Gastroesophageal sphincter (tissue), 4 donors: ENCODE measurements around the gene MFNG. TPM values are rescaled to one million over a fixed set of nuclear protein-coding genes. Genes with fewer than 3 reads are reported as not detected.
A peak's percentile ranks its signal among the peaks of the same experiment; 100 is the strongest.

Experiments used
- ATAC-seq: fragments of 150-250 bp; one replicate; pipeline ENCODE4 v1.9.1; 2016; ENCODE audit warnings: mild to moderate bottlenecking, moderate library complexity
- H3K27ac ChIP-seq, 4 donors: fragments of 200-600 bp; sonication (generic) in 3 of 4; 1 replicate in 3 of 4; 2 replicates in 1 of 4; pipeline ENCODE4 v1.5.1; 2016 to 2019
- H3K27me3 ChIP-seq: fragments of 200-600 bp; sonication (generic); one replicate; pipeline ENCODE4 v1.5.1; 2019
- H3K36me3 ChIP-seq, 2 donors: fragments of 200-600 bp; sonication (generic); one replicate each; pipeline ENCODE4 v1.5.1; 2019; ENCODE audit warnings: control low read depth in 1 of 2
- H3K4me1 ChIP-seq, 3 donors: fragments of 200-600 bp; sonication (generic); 1 replicate in 2 of 3; 2 replicates in 1 of 3; pipeline ENCODE4 v1.5.1; 2016 to 2019; ENCODE audit warnings: control low read depth in 2 of 3
- H3K4me3 ChIP-seq, 2 donors: fragments of 200-600 bp; sonication (generic); one replicate each; pipeline ENCODE4 v1.5.1; 2019; ENCODE audit warnings: mild to moderate bottlenecking in 1 of 2, moderate library complexity in 1 of 2
- H3K9me3 ChIP-seq, 3 donors: fragments of 200-600 bp; sonication (generic); one replicate each; pipeline ENCODE4 v1.5.1; 2017 to 2019; ENCODE audit warnings: control low read depth in 2 of 3
- EP300 ChIP-seq: sonication (generic); formaldehyde crosslinking; IDR thresholded peaks from one replicate; pipeline ENCODE4 v1.6.1; 2017; ENCODE audit warnings: antibody characterized with exemption, mild to moderate bottlenecking
- POLR2A ChIP-seq, 2 donors: fragments of 450-650 bp; IDR thresholded peaks; one replicate each; pipeline ENCODE4 v1.6.1; 2017; ENCODE audit warnings: antibody characterized with exemption in 2 of 2, mild to moderate bottlenecking in 2 of 2, moderate library complexity in 1 of 2
- POLR2AphosphoS5 ChIP-seq: sonication (generic); formaldehyde crosslinking; IDR thresholded peaks from one replicate; pipeline ENCODE4 v1.6.1; 2017; ENCODE audit warnings: antibody characterized with exemption
- WGBS, 2 donors: methylation state at CpG; one replicate each; pipeline ENCODE4 v1.1.5; 2018; ENCODE audit warnings: low coverage in 1 of 2; 5-methylcytosine and 5-hydroxymethylcytosine counted together
- total RNA-seq, 4 donors: library from RNA; depleted of rRNA; stranded (reverse); fragments of >200 nt; gene quantifications; one replicate each; pipeline ENCODE4 v1.1.0, GENCODE V29; 2016
- TF ChIP-seq, protein P1 (sequence below), 4 experiments: fragments of 200-600 bp in 2 of 4; fragments of 450-650 bp in 2 of 4; sonication (generic) in 1 of 4; IDR thresholded peaks; one replicate each; pipeline ENCODE4 v1.5.1; 2017 to 2019; ENCODE audit warnings: antibody characterized with exemption in 4 of 4, mild to moderate bottlenecking in 2 of 4, moderate library complexity in 2 of 4

Gene MFNG
- total RNA-seq, 4 donors from 2014 or later = 6.4 to 14.6 (median 12.1) TPM

DNA sequence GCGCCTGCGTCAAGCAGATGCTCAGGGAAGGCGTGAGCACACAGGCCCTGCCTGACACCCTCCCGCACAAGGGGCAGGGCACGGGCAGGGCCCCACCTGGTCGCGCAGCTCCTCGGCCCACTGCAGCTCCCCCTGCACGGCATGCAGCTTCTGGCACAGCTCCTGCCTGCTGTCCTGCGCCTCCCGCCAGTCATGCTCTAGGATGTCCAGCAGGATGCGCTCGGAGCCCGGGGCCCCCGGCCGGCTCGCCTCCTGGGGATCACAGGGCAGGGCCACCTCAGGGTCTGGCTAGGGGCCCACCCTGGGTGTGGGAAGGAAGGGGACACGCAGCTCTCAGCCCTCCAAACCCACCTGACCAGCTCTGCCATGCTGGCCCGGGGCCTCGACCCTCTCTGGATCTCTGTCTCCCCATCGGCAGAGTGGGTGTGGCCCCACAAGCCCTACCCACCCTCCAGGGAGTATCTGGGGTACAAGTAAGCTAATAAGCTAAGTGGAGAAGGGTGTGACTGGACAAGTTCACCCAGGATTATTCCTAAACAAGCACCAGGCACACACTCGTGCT, 22.3 kb upstream of the MFNG start:
- TF ChIP-seq, protein P1, sequence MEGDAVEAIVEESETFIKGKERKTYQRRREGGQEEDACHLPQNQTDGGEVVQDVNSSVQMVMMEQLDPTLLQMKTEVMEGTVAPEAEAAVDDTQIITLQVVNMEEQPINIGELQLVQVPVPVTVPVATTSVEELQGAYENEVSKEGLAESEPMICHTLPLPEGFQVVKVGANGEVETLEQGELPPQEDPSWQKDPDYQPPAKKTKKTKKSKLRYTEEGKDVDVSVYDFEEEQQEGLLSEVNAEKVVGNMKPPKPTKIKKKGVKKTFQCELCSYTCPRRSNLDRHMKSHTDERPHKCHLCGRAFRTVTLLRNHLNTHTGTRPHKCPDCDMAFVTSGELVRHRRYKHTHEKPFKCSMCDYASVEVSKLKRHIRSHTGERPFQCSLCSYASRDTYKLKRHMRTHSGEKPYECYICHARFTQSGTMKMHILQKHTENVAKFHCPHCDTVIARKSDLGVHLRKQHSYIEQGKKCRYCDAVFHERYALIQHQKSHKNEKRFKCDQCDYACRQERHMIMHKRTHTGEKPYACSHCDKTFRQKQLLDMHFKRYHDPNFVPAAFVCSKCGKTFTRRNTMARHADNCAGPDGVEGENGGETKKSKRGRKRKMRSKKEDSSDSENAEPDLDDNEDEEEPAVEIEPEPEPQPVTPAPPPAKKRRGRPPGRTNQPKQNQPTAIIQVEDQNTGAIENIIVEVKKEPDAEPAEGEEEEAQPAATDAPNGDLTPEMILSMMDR (IDR thresholded peaks at IDR 0.05) = peak in 1 of 4 experiments; percentile 12
- no peak for TF ChIP-seq EP300
- ATAC-seq = peak; percentile 34
- H3K4me1 ChIP-seq = peaks cover 0 to 49% (median 11%) of the 10 kb centered on the region in 3 donors
- peak overlapping the region in 3 of 4 donors; percentile 51 to 60 (median 53) for H3K27ac ChIP-seq
- no peaks in the 10 kb centered on the region for H3K9me3 ChIP-seq
- no CpG with 5 or more reads among the region's 22 CpGs for WGBS, 2 donors
- no peak overlapping the region for H3K4me3 ChIP-seq
- H3K36me3 ChIP-seq = peaks cover 0 to 11% of the 10 kb centered on the region in 2 donors
- H3K27me3 ChIP-seq = peaks cover 60% of the 10 kb centered on the region

DNA sequence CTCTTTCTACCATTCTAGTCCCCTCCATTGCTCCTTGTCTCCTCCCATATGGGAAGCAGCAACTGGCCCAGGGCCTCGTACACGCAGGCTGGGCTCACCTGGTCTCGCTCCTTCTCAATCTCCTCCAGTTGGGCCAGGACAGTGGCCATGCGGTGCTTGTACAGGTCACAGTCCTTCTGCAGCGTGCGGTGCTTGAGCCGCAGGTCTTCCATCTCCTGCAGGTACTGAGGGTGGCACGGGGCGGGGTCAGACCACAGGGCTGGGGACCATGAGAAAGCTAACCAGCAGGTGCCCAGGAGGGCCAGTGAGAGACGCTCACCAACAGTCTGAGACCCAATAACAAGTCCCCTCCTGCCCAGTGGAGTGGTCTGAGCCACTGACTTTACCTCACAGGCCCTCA, 21.5 kb upstream of the MFNG start:
- peaks cover 0 to 11% of the 10 kb centered on the region in 2 donors for H3K36me3 ChIP-seq
- peak overlapping the region in 1 of 4 donors; percentile 60 for H3K27ac ChIP-seq
- 94% methylated on average over 3 of the region's 10 CpGs; no CpG with 5 or more reads in 1 of the 2 donors for WGBS, 2 donors
- peaks cover 59% of the 10 kb centered on the region for H3K27me3 ChIP-seq
- ATAC-seq = no peak
- no peaks in the 10 kb centered on the region for H3K9me3 ChIP-seq
- H3K4me1 ChIP-seq = peaks cover 0 to 50% (median 10%) of the 10 kb centered on the region in 3 donors
- TF ChIP-seq EP300 (no peak), POLR2A (IDR thresholded peaks at IDR 0.05) (no peak)
- no peak overlapping the region for H3K4me3 ChIP-seq

DNA sequence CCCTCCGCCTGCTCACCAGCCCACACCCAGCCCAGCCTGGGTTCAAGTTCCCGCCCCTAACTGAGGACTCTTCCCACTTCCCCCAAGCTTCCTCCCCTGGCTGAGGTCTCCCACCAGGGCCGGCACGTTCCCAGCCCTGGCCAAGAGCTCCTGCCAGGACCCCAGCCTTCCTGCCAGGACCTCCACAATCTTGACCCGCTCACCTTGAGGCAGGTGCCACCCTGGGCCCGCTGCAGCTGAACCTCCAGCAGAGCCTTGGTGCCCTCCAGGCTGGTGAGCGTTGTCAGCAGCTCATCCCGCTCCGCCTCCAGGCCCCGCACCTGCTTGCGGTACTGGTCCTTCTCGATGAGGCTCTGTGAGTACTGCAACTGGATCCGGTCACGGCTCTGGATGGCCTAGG, 19.8 kb upstream of the MFNG start:
- Histone ChIP-seq H3K27me3 (peaks cover 67% of the 10 kb centered on the region), H3K4me1 (peaks cover 0 to 54% (median 3%) of the 10 kb centered on the region in 3 donors), H3K27ac (peak overlapping the region in 1 of 4 donors; percentile 2), H3K36me3 (peaks cover 0 to 11% of the 10 kb centered on the region in 2 donors), H3K9me3 (no peaks in the 10 kb centered on the region), H3K4me3 (no peak overlapping the region)
- TF ChIP-seq POLR2AphosphoS5 (no peak), POLR2A (IDR thresholded peaks at IDR 0.05) (no peak)
- TF ChIP-seq, protein P1 (IDR thresholded peaks at IDR 0.05) = no peak
- 85% methylated on average over 4 of the region's 14 CpGs; no CpG with 5 or more reads in 1 of the 2 donors for WGBS, 2 donors
- no peak for ATAC-seq

DNA sequence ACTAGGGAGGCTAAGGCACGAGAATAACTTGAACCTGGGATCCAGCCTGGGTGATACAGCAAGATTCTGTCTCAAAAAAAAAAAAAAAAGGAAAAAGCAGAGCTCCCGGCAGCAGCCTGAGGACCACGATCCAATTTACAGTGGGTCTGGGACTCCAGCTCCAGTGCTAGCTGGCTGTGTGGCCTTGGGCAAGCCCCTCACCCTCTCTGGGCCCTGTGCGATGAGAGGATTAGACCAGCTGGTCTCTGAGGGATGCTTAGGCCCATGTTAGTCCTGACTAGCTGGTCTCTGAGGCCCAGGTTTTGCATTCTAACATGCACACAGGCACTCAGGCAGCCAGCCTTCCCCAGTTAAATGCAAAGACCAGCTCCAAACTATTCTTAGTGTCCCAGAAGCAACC, 19.4 kb upstream of the MFNG start:
- peaks cover 66% of the 10 kb centered on the region for H3K27me3 ChIP-seq
- H3K36me3 ChIP-seq = peaks cover 0 to 11% of the 10 kb centered on the region in 2 donors
- TF ChIP-seq POLR2A (IDR thresholded peaks at IDR 0.05) (no peak), EP300 (no peak), POLR2AphosphoS5 (no peak)
- TF ChIP-seq, protein P1 (IDR thresholded peaks at IDR 0.05) = no peak
- no peak for ATAC-seq
- no peak overlapping the region for H3K27ac ChIP-seq
- 80 to 88% methylated on average over 1 to 3 of the region's 4 CpGs for WGBS, 2 donors
- H3K4me1 ChIP-seq = peaks cover 0 to 56% (median 3%) of the 10 kb centered on the region in 3 donors
- no peaks in the 10 kb centered on the region for H3K9me3 ChIP-seq
- H3K4me3 ChIP-seq = no peak overlapping the region

DNA sequence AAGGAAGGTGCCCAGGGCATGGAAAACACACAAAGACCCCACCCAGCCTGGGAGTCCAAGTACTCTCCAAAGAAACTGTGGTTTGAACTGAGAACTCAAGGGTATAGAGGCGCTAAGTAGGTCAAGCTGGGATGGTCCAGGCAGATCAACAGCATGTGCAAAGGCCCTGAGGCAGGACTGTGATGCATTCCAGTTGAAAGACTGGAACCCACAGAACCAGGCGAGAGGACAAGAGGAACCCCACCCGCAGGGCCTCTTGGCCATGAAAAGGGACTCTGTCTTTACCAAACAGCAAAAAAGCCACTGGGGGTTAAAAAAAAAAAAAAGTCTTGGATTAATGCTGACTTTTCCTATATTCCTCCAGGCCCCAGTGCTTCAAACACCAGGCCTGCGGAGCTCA, 18.8 kb upstream of the MFNG start:
- WGBS, 2 donors = 91 to 100% methylated on average over 3 to 4 of the region's 4 CpGs
- H3K9me3 ChIP-seq = no peaks in the 10 kb centered on the region
- H3K36me3 ChIP-seq = peaks cover 0 to 11% of the 10 kb centered on the region in 2 donors
- peaks cover 0 to 56% (median under 1%) of the 10 kb centered on the region in 3 donors for H3K4me1 ChIP-seq
- TF ChIP-seq EP300 (no peak), POLR2A (IDR thresholded peaks at IDR 0.05) (no peak), POLR2AphosphoS5 (no peak)
- TF ChIP-seq, protein P1 (IDR thresholded peaks at IDR 0.05) = no peak
- no peak for ATAC-seq
- H3K4me3 ChIP-seq = no peak overlapping the region
- H3K27me3 ChIP-seq = peaks cover 66% of the 10 kb centered on the region
- peak overlapping the region in 3 of 4 donors; percentile 41 to 66 (median 43) for H3K27ac ChIP-seq
